H1 (cell line): ENCODE measurements around the gene NPAT. TPM values are rescaled to one million over a fixed set of nuclear protein-coding genes. Genes with fewer than 3 reads are reported as not detected.

ENCODE experiments used
- CTCF ChIA-PET: fragments of 300-600 bp; sonication (Branson Sonifier 250); formaldehyde crosslinking; loops from one replicate; lab custom pipeline; 2021; ENCODE audit not compliant: partially characterized antibody; lab: Charles Lee
- POLR2A ChIA-PET: fragments of 300-600 bp; sonication (Branson Sonifier 250); formaldehyde crosslinking; loops from one replicate; lab custom pipeline; 2021; ENCODE audit warnings: inconsistent platforms; ENCODE audit not compliant: partially characterized antibody; lab: Charles Lee
- DNase-seq, 2 experiments: peaks; one replicate each; pipeline versions ENCODE4 v3.0.0 to v3.0.0-alpha.2; 2010 to 2022; ENCODE audit warnings: low spot score in 2 of 2, low read depth in 1 of 2, mixed read lengths in 1 of 2
- FAIRE-seq: peaks from 2 replicates; lab custom pipeline; 2011; peaks lifted over from hg19 to GRCh38; lab: Jason Lieb, UNC
- H2AFZ ChIP-seq: 2 replicates; pipeline ENCODE4 v1.8.1; 2012; ENCODE audit warnings: low read length, inconsistent platforms
- H2AK5ac ChIP-seq: 2 replicates; pipeline ENCODE4 v1.6.1; 2013; ENCODE audit warnings: low read depth, low read length
- H2BK120ac ChIP-seq: replicated peaks from 2 replicates; pipeline ENCODE3; 2013; ENCODE audit warnings: low read depth, low read length, inconsistent platforms
- H2BK12ac ChIP-seq: 2 replicates; pipeline ENCODE4 v1.6.1; 2013; ENCODE audit warnings: low read depth, low read length
- H2BK15ac ChIP-seq: 2 replicates; pipeline ENCODE4 v1.6.1; 2013; ENCODE audit warnings: low read length
- H2BK20ac ChIP-seq: 2 replicates; pipeline ENCODE4 v1.6.1; 2013; ENCODE audit warnings: low read length
- H2BK5ac ChIP-seq: 2 replicates; pipeline ENCODE4 v1.6.1; 2013; ENCODE audit warnings: low read depth, low read length
- H3K14ac ChIP-seq: 2 replicates; pipeline ENCODE4 v1.6.1; 2013; ENCODE audit warnings: inconsistent platforms; ENCODE audit not compliant: insufficient read length
- H3K18ac ChIP-seq: 2 replicates; pipeline ENCODE4 v1.6.1; 2013; ENCODE audit warnings: low read length; ENCODE audit errors: extremely low read depth
- H3K23ac ChIP-seq: 2 replicates; pipeline ENCODE4 v1.6.1; 2013; ENCODE audit warnings: inconsistent platforms; ENCODE audit not compliant: insufficient read length
- H3K23me2 ChIP-seq: 2 replicates; pipeline ENCODE4 v1.6.1; 2013; ENCODE audit warnings: low read depth, low read length
- H3K27ac ChIP-seq: 2 replicates; pipeline ENCODE4 v1.6.1; 2011; ENCODE audit warnings: low read depth, low read length, inconsistent platforms
- H3K27me3 ChIP-seq, 4 experiments: replicated peaks in 1 of 4; 1 replicate in 1 of 4; 2 replicates in 3 of 4; pipeline versions ENCODE4 v1.6.1 to v1.8.1; 2011 to 2013; ENCODE audit warnings: low read length in 3 of 4, mild to moderate bottlenecking in 3 of 4, inconsistent platforms in 2 of 4, mixed read lengths in 2 of 4, moderate library complexity in 1 of 4; ENCODE audit not compliant: control insufficient read depth in 3 of 4, insufficient read depth in 3 of 4; ENCODE audit errors: extremely low read depth in 1 of 4
- H3K36me3 ChIP-seq, 4 experiments: 2 replicates each; pipeline versions ENCODE4 v1.6.1 to v1.8.1; 2011 to 2013; ENCODE audit warnings: mild to moderate bottlenecking in 4 of 4, low read length in 3 of 4, moderate library complexity in 2 of 4, control low read depth in 1 of 4, inconsistent platforms in 1 of 4; ENCODE audit not compliant: insufficient read depth in 4 of 4, control insufficient read depth in 2 of 4
- H3K4ac ChIP-seq: replicated peaks from 2 replicates; pipeline ENCODE3; 2013; ENCODE audit warnings: low read length, low read depth, mixed read lengths, inconsistent platforms; ENCODE audit not compliant: insufficient read length
- H3K4me1 ChIP-seq, 4 experiments: replicated peaks in 1 of 4; 1 replicate in 1 of 4; 2 replicates in 3 of 4; pipeline versions ENCODE4 v1.6.1 to v1.8.1; 2011 to 2013; ENCODE audit warnings: low read length in 3 of 4, inconsistent platforms in 2 of 4, mixed read lengths in 1 of 4; ENCODE audit not compliant: insufficient read depth in 4 of 4, control insufficient read depth in 3 of 4
- H3K4me2 ChIP-seq, 2 experiments: 2 replicates each; pipeline versions ENCODE4 v1.6.1 to v1.8.1; 2011 to 2013; ENCODE audit warnings: low read depth in 2 of 2, low read length in 2 of 2, control low read depth in 1 of 2, inconsistent platforms in 1 of 2, mild to moderate bottlenecking in 1 of 2; ENCODE audit not compliant: insufficient read depth in 1 of 2
- H3K4me3 ChIP-seq, 4 experiments: fragments of 200-600, 300-600 bp in 1 of 4; sonication (generic), shearing (Covaris generic), sonication (Bioruptor Twin) in 1 of 4; 2 replicates each; pipeline versions ENCODE4 v1.5.1 to v1.8.1; 2011 to 2016; ENCODE audit warnings: low read length in 4 of 4, low read depth in 3 of 4, control low read depth in 2 of 4, inconsistent platforms in 2 of 4, mild to moderate bottlenecking in 2 of 4, mixed read lengths in 1 of 4, moderate library complexity in 1 of 4; ENCODE audit not compliant: insufficient read depth in 2 of 4; ENCODE audit errors: extremely low read depth in 1 of 4
- H3K56ac ChIP-seq: replicated peaks from 2 replicates; pipeline ENCODE3; 2013; ENCODE audit warnings: low read depth, mild to moderate bottlenecking, mixed read lengths, low read length, inconsistent platforms; ENCODE audit not compliant: insufficient read length
- H3K79me1 ChIP-seq: 2 replicates; pipeline ENCODE4 v1.6.1; 2013; ENCODE audit warnings: low read depth, low read length, control low read depth
- H3K79me2 ChIP-seq, 2 experiments: 2 replicates each; pipeline versions ENCODE4 v1.6.1 to v1.8.1; 2012 to 2013; ENCODE audit warnings: low read length in 2 of 2, mild to moderate bottlenecking in 2 of 2, inconsistent platforms in 1 of 2; ENCODE audit not compliant: insufficient read depth in 2 of 2, control insufficient read depth in 1 of 2
- H3K9ac ChIP-seq, 4 experiments: replicated peaks in 1 of 4; 1 replicate in 1 of 4; 2 replicates in 3 of 4; pipeline versions ENCODE4 v1.6.1 to v1.8.1; 2011 to 2013; ENCODE audit warnings: low read depth in 3 of 4, low read length in 3 of 4, control low read depth in 2 of 4, mild to moderate bottlenecking in 2 of 4, moderate library complexity in 2 of 4, inconsistent platforms in 1 of 4; ENCODE audit errors: extremely low read depth in 1 of 4
- H3K9me3 ChIP-seq, 2 experiments: 2 replicates each; pipeline versions ENCODE4 v1.6.1 to v1.8.1; 2012 to 2013; ENCODE audit warnings: mild to moderate bottlenecking in 2 of 2, moderate library complexity in 2 of 2, control low read depth in 1 of 2, inconsistent platforms in 1 of 2, low read depth in 1 of 2, low read length in 1 of 2, mixed read lengths in 1 of 2; ENCODE audit not compliant: insufficient read depth in 2 of 2
- H4K20me1 ChIP-seq, 2 experiments: replicated peaks in 1 of 2; 2 replicates each; pipeline versions ENCODE3 to v1.8.1; 2011 to 2013; ENCODE audit warnings: inconsistent platforms in 2 of 2, low read length in 2 of 2, mild to moderate bottlenecking in 1 of 2; ENCODE audit not compliant: insufficient read depth in 2 of 2, control insufficient read depth in 1 of 2
- H4K5ac ChIP-seq: 2 replicates; pipeline ENCODE4 v1.6.1; 2013; ENCODE audit warnings: low read length, low read depth, mixed read lengths, inconsistent platforms; ENCODE audit not compliant: insufficient read length
- H4K8ac ChIP-seq: 2 replicates; pipeline ENCODE4 v1.8.0; 2013; ENCODE audit warnings: mild to moderate bottlenecking, moderate library complexity, low read length, inconsistent platforms; ENCODE audit not compliant: insufficient read depth; ENCODE audit errors: extremely low read depth
- H4K91ac ChIP-seq: replicated peaks from 2 replicates; pipeline ENCODE3; 2013; ENCODE audit warnings: low read length, mixed read lengths, inconsistent platforms; ENCODE audit not compliant: insufficient read length
- TCF12 ChIP-seq: IDR thresholded peaks from 2 replicates; pipeline ENCODE4 v1.6.1; 2011; ENCODE audit warnings: low read depth, mild to moderate bottlenecking, low read length
- WGBS, 2 experiments: shearing (Covaris generic) in 1 of 2; methylation state at CpG; one replicate each; pipeline versions ENCODE4 v1.1.6 to v1.1.7; 2013 to 2015; ENCODE audit warnings: low lambda C conversion rate in 2 of 2, mixed read lengths in 2 of 2, inconsistent platforms in 1 of 2, low coverage in 1 of 2, missing lambda C conversion rate in 1 of 2; ENCODE audit not compliant: insufficient replicate concordance in 2 of 2, insufficient coverage in 1 of 2, insufficient read length in 1 of 2; ENCODE audit errors: extremely low coverage in 1 of 2, missing lambda C conversion rate in 1 of 2; 5-methylcytosine and 5-hydroxymethylcytosine counted together
- polyA plus RNA-seq, 7 experiments: library from polyadenylated mRNA; depleted of rRNA in 3 of 7; stranded (reverse) in 5 of 7; unstranded in 2 of 7; fragments of >200 nt in 5 of 7; fragments of 200-250 nt in 2 of 7; gene quantifications; 1 replicate in 5 of 7; 2 replicates in 1 of 7; 4 replicates in 1 of 7; pipeline versions ENCODE4 v1.2.1 to v1.2.3, GENCODE V29; 2011 to 2013; ENCODE audit warnings: missing spikeins in 2 of 7, mixed read lengths in 2 of 7
- total RNA-seq: library from RNA; stranded (reverse); fragmentation: NEBNext Ultra II Directional; extraction: Animal tissue kit (Norgen Biotek cat#: 25700); gene quantifications from 2 replicates; pipeline ENCODE4 v1.2.1, GENCODE V29; 2021

NPAT gene
- total and polyA plus RNA-seq, 2 of the 8 experiments (the other 6 are each of a cell fraction or from before 2014, with no cell fraction given) = 4.6 to 23.4 TPM

DNA sequence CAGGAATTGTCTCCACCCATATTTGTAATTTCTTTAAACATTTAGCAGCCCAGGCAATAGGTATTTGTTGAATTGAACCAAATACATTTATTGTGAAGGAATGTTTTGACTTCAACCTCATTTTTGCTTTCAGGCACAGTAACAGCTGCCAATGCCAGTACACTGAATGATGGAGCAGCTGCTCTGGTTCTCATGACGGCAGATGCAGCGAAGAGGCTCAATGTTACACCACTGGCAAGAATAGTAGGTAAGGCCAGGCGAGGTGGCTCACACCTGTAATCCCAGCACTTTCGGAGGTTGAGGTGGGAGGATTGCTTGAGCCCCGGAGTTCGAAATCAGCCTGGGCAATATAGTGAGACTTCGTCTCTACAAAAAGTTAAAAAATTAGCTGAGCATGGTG lies 80.1 kb downstream of the NPAT start:
- no peak overlapping the region for H2BK15ac ChIP-seq
- no peak for TF ChIP-seq TCF12
- TF ChIP-seq, all 59 proteins: peak for 0
- H3K4me1 ChIP-seq = no peaks in the 10 kb centered on the region
- ChIA-PET POLR2A (interaction anchor here (1.0 kb wide), 2 partner anchors 13 to 81 kb away, joined by 3 read pairs; partner anchors contain the start of gene ATM), CTCF (interaction anchor here (0.9 to 14.3 kb wide), 2 partner anchors 22 to 95 kb away, joined by 3 to 90 read pairs; partner anchors contain the start of gene ACAT1)
- no peak for FAIRE-seq
- H2BK120ac ChIP-seq = no peak overlapping the region
- no peak overlapping the region for H3K23ac ChIP-seq
- no peaks in the 10 kb centered on the region for H3K79me2 ChIP-seq
- no peak overlapping the region; the same call in 1 of the 2 replicates for H4K8ac ChIP-seq
- H3K27me3 ChIP-seq = no peaks in the 10 kb centered on the region
- H3K9ac ChIP-seq = no peak overlapping the region; a peak in 1 of 7 replicates
- no peak overlapping the region for H2BK12ac ChIP-seq
- 89% methylated on average over 7 of the region's 7 CpGs; no CpG with 5 or more reads in 1 of the 2 experiments for WGBS, 2 experiments
- no peaks in the 10 kb centered on the region for H3K79me1 ChIP-seq
- H3K27ac ChIP-seq = no peak overlapping the region
- no peak overlapping the region for H3K56ac ChIP-seq
- DNase-seq = no peak
- H3K4me3 ChIP-seq = no peak overlapping the region
- H2AFZ ChIP-seq = no peak overlapping the region
- H4K20me1 ChIP-seq = no peaks in the 10 kb centered on the region
- no peak overlapping the region for H4K91ac ChIP-seq
- no peak overlapping the region for H3K18ac ChIP-seq
- peaks cover 0 to 25% (median 6%) of the 10 kb centered on the region in 4 experiments; a peak in 5 of 8 replicates for H3K36me3 ChIP-seq
- no peak overlapping the region for H2BK20ac ChIP-seq
- no peak overlapping the region for H4K5ac ChIP-seq
- H3K4me2 ChIP-seq = no peak overlapping the region
- no peaks in the 10 kb centered on the region for H3K23me2 ChIP-seq
- no peak overlapping the region for H3K4ac ChIP-seq
- H3K9me3 ChIP-seq = no peaks in the 10 kb centered on the region
- H2BK5ac ChIP-seq = no peak overlapping the region
- H3K14ac ChIP-seq = no peak overlapping the region
- H2AK5ac ChIP-seq = no peak overlapping the region
